Measurements from ENCODE around the gene EGFLAM.
A peak's percentile ranks its signal among the peaks of the same experiment; 100 is the strongest.

Gene EGFLAM

GRCh38 chr5:38451074-38451725 lies 192.8 kb downstream of the EGFLAM start:
- DNase-seq = no peak

DNA sequence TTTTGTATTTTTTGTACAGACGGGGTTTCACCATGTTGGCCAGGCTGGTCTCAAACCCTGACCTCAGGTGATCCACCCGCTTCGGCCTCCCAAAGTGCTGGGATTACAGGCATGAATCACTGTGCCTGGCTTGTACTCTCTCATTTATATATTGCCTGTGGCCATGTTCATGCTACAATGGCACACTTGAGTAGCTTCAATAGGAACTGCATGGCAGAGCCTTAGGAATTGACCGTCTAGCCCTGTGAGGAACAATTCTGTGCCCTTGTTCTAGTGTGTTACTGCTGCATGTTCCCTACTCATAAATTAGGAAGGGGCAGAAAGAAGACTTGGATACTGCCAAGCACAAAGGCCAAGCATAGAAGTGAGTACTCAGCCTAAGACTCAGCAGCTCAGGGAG lies 193.8 kb downstream of the EGFLAM start:
- no peak for DNase-seq

GRCh38 chr5:38453506-38453905 lies 195.1 kb downstream of the EGFLAM start:
- DNase-seq = no peak

- no peak for DNase-seq
Observed at GRCh38 chr5:38453921-38454320, 195.6 kb downstream of the EGFLAM start.

GRCh38 chr5:38455796-38456330 lies 197.5 kb downstream of the EGFLAM start:
- no peak for DNase-seq

DNA sequence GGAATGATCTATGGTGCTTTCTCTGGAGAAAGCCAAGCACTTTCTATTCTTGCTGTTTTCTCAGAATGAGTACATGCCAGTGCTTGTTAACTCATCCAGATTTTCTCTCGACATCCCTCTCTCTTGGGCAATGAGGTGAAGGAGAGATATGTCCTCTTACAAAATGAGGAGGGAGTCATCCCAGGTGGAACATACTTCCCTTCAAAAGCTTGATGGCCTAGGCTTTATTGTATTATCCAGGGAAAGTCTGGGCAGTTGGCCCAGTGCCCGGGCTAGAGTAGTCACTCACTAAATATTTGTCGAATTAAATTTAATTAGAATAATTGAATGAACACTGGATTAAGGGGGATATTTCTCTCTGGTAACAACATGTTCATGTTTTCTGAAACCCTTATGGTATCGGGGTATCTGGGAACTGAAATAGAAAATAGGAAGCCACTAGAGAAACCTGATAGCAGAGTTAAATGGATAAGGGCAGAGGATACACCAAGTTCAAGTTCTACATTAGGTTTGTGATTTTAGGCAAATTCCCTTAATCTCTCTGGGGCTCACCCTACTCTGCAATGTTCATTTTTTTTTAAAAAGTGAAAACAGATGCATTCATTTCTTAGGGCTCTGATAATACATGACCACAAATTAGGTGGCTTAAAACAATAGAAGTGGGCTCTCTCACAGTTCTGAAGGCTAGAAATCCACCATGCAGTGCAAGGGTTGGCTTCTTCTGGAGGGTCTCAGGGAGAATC lies 198.5 kb downstream of the EGFLAM start:
- no peak for DNase-seq

DNA sequence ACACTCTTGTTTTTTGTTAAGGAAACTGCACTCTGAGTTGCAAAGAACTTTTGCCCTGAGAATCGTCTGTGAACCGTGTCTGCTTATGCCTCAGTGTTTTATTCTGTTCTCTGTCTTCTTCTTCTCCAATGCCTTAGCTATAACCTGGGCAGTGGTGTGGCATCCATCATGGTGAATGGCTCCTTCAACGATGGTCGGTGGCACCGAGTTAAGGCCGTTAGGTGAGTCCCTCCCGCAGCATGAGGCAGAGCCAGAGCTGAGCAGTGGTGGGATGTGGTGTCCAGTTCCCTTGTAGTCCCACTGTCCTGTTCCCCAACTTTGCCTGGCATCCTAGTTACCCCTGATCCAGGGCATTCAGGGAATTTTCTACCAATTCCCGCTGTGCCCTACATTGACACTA lies 199.8 kb downstream of the EGFLAM start:
- DNase-seq = no peak

- no peak for DNase-seq
Observed at GRCh38 chr5:38462976-38463633, 204.7 kb downstream of the EGFLAM start.

GRCh38 chr5:38463634-38464521 lies 205.5 kb downstream of the EGFLAM start:
- no peak for DNase-seq

GRCh38 chr5:38465061-38465460 lies 206.7 kb downstream of the EGFLAM start:
- no peak for DNase-seq

- no peak for DNase-seq
Observed at GRCh38 chr5:38465702-38466423, 207.5 kb downstream of the EGFLAM start.

DNA sequence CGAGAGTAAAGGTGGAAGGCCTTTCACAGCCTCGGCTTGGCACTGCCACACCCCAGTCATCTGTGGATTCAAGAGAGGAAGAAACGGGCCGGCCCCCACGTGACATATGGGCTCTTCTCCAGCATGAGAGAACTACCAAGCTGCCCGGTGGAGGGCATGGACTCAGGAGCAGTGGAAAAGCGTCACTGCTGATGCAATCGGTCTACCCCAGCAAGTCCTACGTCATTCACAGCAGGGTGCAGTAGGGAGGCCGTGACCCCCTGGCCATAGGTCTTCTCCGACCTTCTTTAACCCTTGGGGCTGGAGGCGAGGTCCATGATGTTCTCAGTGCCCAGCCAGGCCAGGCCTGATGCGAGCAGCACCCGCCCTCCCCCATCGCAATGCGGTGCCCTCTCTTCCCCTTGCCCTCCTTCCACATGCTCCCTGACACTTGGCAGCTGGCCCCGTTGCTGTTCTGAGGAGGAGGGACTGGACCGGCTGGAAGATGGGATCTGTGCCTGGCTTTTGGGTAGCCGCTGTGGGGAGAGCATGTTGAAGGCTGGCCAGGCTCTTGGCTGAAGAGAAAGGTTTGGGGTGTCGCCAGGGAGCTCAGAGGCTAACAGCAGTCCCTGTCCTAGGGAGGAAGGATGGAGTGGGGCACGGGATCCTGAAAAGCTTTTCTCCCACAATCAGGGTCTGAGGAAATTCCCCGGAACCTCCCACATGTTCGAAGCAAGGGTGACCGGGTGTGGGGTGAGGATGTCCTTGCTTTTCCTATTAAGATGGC lies 208.2 kb downstream of the EGFLAM start:
- peak in 12 of 14 donors; percentile 38 to 87 (median 64) for DNase-seq

DNA sequence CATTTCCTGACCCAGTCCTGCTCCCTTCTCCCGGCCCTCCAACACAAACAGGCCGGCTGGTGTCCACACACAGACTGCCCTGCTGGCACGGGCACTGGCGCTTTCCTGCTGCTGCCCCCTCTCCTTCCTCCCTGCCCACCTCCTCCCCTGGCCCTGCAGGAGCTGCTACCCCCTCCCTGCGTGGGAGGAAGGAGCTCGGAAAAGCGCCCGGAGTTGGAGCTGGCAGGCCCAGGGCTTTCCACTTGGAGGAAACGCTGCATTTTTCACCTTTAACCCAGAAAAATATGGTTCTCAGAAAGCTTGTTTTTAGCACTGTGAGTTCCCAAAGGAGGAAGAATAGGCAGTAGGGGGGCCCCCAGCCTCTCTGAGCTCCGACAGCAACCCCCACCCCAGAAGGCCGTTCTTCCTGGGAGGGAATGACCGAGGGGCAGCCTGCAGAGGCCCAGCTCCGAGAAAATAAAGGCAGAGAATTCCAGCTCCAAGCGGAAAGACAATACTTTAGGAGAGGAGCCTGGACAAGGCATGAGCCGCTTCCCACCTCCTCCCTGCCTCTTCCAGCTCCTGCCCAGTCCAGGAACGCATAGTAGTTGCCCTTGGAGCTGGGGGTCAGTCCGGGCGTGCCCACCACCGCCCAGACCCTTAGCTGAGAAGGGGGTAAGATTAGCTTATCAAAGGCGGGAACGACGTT lies 209.1 kb downstream of the EGFLAM start:
- peak in 5 of 14 donors; percentile 48 to 70 (median 61) for DNase-seq

GRCh38 chr5:38468202-38468673 lies 209.9 kb downstream of the EGFLAM start:
- DNase-seq = peak in 1 of 14 donors; percentile 33

- DNase-seq = peak in 9 of 14 donors; percentile 9 to 90 (median 42)
Observed at GRCh38 chr5:38468978-38469706, 210.8 kb downstream of the EGFLAM start.

- no peak for DNase-seq
Observed at GRCh38 chr5:38469707-38470267, 211.4 kb downstream of the EGFLAM start.

GRCh38 chr5:38471709-38472108 lies 213.3 kb downstream of the EGFLAM start:
- no peak for DNase-seq

DNA sequence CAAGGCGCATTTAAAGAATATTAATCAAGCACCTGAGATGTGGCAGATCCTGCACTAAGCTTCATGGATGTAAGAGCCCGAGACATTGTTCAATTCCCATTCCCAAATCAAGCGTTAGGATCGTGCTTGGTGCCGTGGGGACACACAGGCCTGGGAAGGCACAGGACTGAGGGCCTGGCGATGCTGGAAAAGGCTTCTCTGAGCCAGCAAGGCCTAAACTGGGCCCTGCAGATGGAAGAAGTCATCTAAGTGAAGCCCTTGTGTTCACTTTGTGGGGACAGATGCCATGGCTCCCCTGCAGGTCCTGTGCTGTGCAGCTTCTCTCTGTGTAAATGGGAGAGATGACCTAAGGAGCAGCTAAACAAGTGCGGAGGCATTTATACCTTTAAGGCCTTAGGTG lies 214.2 kb downstream of the EGFLAM start:
- no peak for DNase-seq

DNA sequence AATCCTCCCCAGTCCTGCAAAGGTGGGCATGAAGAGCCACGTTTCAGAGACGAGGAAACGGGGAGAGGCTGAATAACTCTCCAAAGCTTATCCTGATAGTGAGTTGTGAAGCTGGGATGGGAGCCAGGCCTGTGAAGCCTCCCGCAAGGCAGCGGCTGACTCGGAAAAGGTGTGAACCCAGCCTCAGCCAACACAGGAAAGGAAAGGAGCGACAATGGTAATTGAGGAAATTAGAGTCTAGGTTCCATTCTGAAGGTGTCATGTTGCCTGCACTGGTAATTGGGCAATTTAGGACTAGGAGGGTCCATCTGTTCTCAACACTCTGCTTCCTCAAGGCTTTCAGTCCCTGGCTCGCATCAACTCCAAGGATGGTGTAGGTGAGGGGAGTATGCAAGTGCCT lies 214.6 kb downstream of the EGFLAM start:
- DNase-seq = peak in 1 of 14 donors; percentile 56
